ENCODE measurements around the gene MAPK10. TPM values are rescaled to one million over a fixed set of nuclear protein-coding genes. Genes with fewer than 3 reads are reported as not detected.

The MAPK10 gene
- total and polyA plus RNA-seq, 4 donors = 0.82 to 3.6 (median 2.3) TPM

- H3K36me3 ChIP-seq (ENCODE audit: control insufficient read depth in 4 of 4, insufficient read depth in 3 of 4, low read depth in 1 of 4, low read length in 3 of 4) = no peaks in the 10 kb centered on the region
- peaks cover 0 to 5% (median 0%) of the 10 kb centered on the region in 4 donors for H3K27me3 ChIP-seq (ENCODE audit: control insufficient read depth in 4 of 4, insufficient read depth in 4 of 4, low read length in 3 of 4)
- no peak for TF ChIP-seq EGR1 (IDR thresholded peaks at IDR 0.05; ENCODE audit: low read depth in 2 of 2)
- peak; percentile 62 for TF ChIP-seq CTCF (IDR thresholded peaks at IDR 0.05; ENCODE audit: low read depth, low read length, missing input control)
- TF ChIP-seq HNF4A (conservative IDR thresholded peaks at IDR 0.05) = no peak
- TF ChIP-seq JUND (IDR thresholded peaks at IDR 0.05) = no peak
- TF ChIP-seq MAX (IDR thresholded peaks at IDR 0.05) = no peak
- no peak for TF ChIP-seq RXRA (IDR thresholded peaks at IDR 0.05)
- no peak for TF ChIP-seq TAF1 (conservative IDR thresholded peaks at IDR 0.05)
- TF ChIP-seq ATF3 (IDR thresholded peaks at IDR 0.05) = no peak
- peak; percentile 75 to 81 for TF ChIP-seq RAD21 (IDR thresholded peaks at IDR 0.05)
- no peak overlapping the region for H3K9ac ChIP-seq (ENCODE audit: low read depth in 1 of 2, low read length in 2 of 2)
- no peaks in the 10 kb centered on the region for H3K4me1 ChIP-seq (ENCODE audit: control insufficient read depth in 4 of 4, insufficient read depth in 4 of 4, low read length in 3 of 4)
- no peak overlapping the region for H3K4me3 ChIP-seq (ENCODE audit: low read depth in 1 of 3, low read length in 3 of 3)
- H3K27ac ChIP-seq (ENCODE audit: low read depth in 1 of 2, low read length in 2 of 2) = no peak overlapping the region
- no peaks in the 10 kb centered on the region for H3K9me3 ChIP-seq (ENCODE audit: control insufficient read depth in 4 of 4, low read length in 3 of 4)
- DNase-seq (ENCODE audit: low spot score) = no peak
- 16% methylated on average over 8 of the region's 8 CpGs for WGBS
Measured at GRCh38 chr4:86043755-86044592, 315.9 kb downstream of the MAPK10 start.

- H3K4me3 ChIP-seq (ENCODE audit: low read depth in 1 of 3, low read length in 3 of 3) = no peak overlapping the region
- H3K9ac ChIP-seq (ENCODE audit: low read depth in 1 of 2, low read length in 2 of 2) = no peak overlapping the region
- 86% methylated on average over 1 of the region's 1 CpG for WGBS
- H3K27ac ChIP-seq (ENCODE audit: low read depth in 1 of 2, low read length in 2 of 2) = no peak overlapping the region
- no peaks in the 10 kb centered on the region for H3K4me1 ChIP-seq (ENCODE audit: control insufficient read depth in 4 of 4, insufficient read depth in 4 of 4, low read length in 3 of 4)
- no peak for TF ChIP-seq MAX (IDR thresholded peaks at IDR 0.05)
- no peak for TF ChIP-seq RXRA (IDR thresholded peaks at IDR 0.05)
- no peak for TF ChIP-seq NR2F2 (IDR thresholded peaks at IDR 0.05)
- no peak for TF ChIP-seq GABPA (IDR thresholded peaks at IDR 0.05 in 1 of 2, conservative IDR thresholded peaks at IDR 0.05 in 1 of 2)
- no peak for TF ChIP-seq HNF4G (IDR thresholded peaks at IDR 0.05)
- TF ChIP-seq ATF3 (IDR thresholded peaks at IDR 0.05) = no peak
- no peak for TF ChIP-seq JUND (IDR thresholded peaks at IDR 0.05)
- TF ChIP-seq TAF1 (conservative IDR thresholded peaks at IDR 0.05) = no peak
- no peak for TF ChIP-seq CTCF (IDR thresholded peaks at IDR 0.05; ENCODE audit: low read depth, low read length, missing input control)
- no peaks in the 10 kb centered on the region for H3K36me3 ChIP-seq (ENCODE audit: control insufficient read depth in 4 of 4, insufficient read depth in 3 of 4, low read depth in 1 of 4, low read length in 3 of 4)
- no peak for DNase-seq (ENCODE audit: low spot score)
- peaks cover 0 to 5% (median 0%) of the 10 kb centered on the region in 4 donors for H3K27me3 ChIP-seq (ENCODE audit: control insufficient read depth in 4 of 4, insufficient read depth in 4 of 4, low read length in 3 of 4)
- no peaks in the 10 kb centered on the region for H3K9me3 ChIP-seq (ENCODE audit: control insufficient read depth in 4 of 4, low read length in 3 of 4)
Measured at GRCh38 chr4:86038037-86038436, 321.8 kb downstream of the MAPK10 start.

All from liver (tissue), 9 donors.